Measurements from ENCODE around the gene C1orf35.

C1orf35 gene

DNA sequence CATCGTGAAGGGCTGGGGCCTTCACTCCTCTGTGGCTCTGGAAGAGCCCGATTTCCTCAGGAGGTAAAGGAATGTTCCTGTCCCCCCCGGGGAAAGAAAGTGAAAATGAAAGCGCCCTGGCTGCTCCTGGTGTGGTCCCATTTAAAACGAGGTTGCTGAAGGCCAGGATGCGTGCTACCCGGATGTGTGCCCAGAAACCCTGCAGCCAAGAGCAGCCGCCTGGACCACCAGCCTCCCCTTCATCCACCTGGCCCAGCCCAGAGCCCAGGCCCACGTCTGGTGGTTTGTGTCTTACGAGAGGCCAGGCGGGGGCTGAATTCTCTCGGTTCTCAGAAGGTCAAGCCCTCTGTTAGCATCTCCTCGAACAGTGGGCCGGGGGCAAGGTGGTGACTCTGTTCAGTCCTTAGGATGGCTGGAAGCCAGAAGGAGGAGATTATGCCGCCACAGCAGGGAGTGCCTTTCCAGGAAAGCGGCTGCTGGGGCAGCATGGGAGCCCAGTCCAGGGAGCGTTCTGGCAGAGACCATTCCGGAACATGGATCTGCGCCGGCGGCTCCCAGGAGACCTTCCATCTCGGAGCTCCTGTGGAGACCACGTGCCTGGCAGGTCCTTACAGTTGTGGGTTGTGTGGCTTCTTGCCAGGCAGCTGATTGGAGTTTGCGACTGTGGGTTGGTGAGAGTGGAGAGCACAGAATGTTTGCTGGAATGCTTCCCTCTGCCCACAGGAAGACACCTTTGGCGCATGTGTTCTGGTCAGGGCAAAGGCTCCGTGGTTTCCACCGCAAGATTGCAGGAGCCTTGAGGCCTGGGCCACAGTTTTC lies 38.3 kb upstream of the C1orf35 start:
- H3K4me1 ChIP-seq (ENCODE audit: control insufficient read depth, insufficient read depth, low read length, unreplicated experiment), result peaks cover 19% of the 10 kb centered on the region
- peaks cover 12% of the 10 kb centered on the region for H3K27me3 ChIP-seq (ENCODE audit: insufficient read depth, low read length)
- peak overlapping the region; percentile 91 for H3K27ac ChIP-seq (ENCODE audit: low read depth, low read length)
- H3K4me3 ChIP-seq (ENCODE audit: low read depth, low read length), result peak overlapping the region; percentile 86
- peaks cover 61% of the 10 kb centered on the region for H3K79me2 ChIP-seq (ENCODE audit: control insufficient read depth, insufficient read depth, low read length, unreplicated experiment)
- H2AFZ ChIP-seq (ENCODE audit: low read length, unreplicated experiment), result no peak overlapping the region
- no peaks in the 10 kb centered on the region for H3K36me3 ChIP-seq (ENCODE audit: insufficient read depth, low read length)

DNA sequence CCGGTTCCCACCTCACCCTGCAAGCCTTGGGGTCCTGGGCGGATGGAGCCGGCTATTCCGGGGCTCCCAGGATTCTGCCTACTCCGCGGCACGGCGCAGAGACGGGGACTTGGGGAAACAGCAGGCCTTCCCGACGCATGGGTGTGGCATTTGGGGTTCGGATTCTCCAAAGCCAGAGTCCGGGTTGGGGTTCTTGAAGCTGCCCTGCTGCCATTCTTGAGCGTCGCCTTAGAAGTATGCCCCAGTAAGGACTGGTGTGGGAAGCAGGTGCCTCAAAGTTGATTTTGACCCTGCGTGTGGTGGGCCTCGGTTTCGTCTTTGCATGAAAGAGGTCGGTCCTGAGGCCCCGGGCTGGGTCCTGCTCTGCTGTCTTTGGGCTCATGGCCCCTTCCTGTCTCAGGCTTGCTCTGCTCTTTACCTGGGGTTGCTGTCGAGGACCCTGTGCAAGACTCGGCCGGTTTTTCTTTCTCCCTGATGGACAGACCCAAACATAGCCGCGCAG lies 37.6 kb upstream of the C1orf35 start:
- peaks cover 19% of the 10 kb centered on the region for H3K4me1 ChIP-seq (ENCODE audit: control insufficient read depth, insufficient read depth, low read length, unreplicated experiment)
- peak overlapping the region; percentile 86 for H3K4me3 ChIP-seq (ENCODE audit: low read depth, low read length)
- peaks cover 55% of the 10 kb centered on the region for H3K79me2 ChIP-seq (ENCODE audit: control insufficient read depth, insufficient read depth, low read length, unreplicated experiment)
- H3K27me3 ChIP-seq (ENCODE audit: insufficient read depth, low read length), result peaks cover 19% of the 10 kb centered on the region
- no peak overlapping the region for H2AFZ ChIP-seq (ENCODE audit: low read length, unreplicated experiment)
- peak overlapping the region; percentile 91 for H3K27ac ChIP-seq (ENCODE audit: low read depth, low read length)
- no peaks in the 10 kb centered on the region for H3K36me3 ChIP-seq (ENCODE audit: insufficient read depth, low read length)

DNA sequence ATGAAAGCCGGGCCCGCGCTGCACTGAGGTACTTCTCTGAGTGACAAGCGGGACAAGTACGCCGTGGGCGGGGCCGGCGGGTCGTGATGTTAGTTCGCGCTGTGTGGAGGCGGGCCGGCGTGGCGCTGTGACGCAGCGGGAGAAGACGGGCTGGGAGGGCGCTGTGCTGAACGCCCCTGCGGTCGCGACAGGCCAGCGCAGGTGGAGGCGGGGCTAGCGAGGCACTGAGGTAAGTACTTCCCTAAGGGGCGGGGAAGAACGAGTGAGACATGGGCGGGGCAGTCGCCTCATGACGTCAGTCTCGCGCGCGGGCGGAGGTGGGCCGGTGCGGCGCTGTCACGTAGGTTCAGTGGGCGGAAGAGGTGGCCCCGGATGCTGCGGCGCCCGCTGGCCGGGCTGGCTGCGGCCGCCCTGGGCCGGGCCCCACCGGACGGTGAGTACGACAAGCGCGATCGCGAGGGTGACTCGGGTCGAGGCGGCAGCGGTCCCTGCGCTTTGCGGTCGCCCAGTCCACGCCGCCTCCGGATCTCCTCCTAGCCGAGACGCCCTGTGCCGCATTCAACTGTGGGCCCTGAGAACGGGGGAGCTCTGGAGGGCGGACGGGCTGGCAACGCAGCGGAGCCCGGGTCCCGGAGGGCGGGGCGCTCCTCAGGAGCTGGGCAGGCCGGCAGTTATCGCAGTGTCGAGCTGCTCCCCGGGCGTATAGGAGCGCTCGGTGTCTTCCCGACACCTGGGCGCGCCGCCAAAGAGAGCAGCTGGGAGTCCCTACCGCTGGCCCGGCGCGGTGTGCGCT lies 37.0 kb upstream of the C1orf35 start, which contains the start of gene GUK1:
GUK1 (plus strand) TSS at position 349 of the 793 bp plus-strand sequence; CDS start at position 373, 24 bp downstream.
- Histone ChIP-seq H2AFZ (ENCODE audit: low read length, unreplicated experiment) (peak within 1 kb of the TSS; percentile 47), H3K36me3 (ENCODE audit: insufficient read depth, low read length) (no peaks in the 10 kb centered on the region), H3K27ac (ENCODE audit: low read depth, low read length) (peak within 1 kb of the TSS; percentile 91), H3K4me3 (ENCODE audit: low read depth, low read length) (peak within 1 kb of the TSS; percentile 86), H3K27me3 (ENCODE audit: insufficient read depth, low read length) (peaks cover 25% of the 10 kb centered on the region), H3K79me2 (ENCODE audit: control insufficient read depth, insufficient read depth, low read length, unreplicated experiment) (peaks cover 48% of the 10 kb centered on the region), H3K4me1 (ENCODE audit: control insufficient read depth, insufficient read depth, low read length, unreplicated experiment) (peaks cover 19% of the 10 kb centered on the region)

DNA sequence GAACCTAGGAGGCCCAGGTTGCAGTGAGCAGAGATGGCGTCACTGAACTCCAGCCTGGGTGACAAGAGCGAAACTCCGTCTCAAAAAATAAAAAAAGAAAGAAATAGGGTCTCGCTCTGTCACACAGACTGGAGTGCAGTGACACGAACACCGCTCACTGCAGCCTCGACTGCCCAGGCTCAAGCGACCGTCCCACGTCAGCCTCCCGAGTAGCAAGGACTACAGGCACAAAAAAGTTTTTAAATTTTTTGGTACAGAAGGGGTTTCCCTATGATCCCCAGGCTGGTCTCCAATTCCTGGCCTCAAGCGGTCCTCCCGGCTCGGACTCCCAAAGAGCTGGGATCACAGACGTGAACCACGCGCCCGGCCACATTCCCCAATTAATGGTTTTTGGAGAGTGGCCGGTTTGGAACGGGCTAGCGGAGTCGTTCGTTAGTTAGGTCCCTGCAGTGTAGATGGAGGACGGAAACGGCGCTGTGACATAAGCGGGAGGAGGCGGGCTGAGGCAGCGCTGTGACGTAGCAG lies 36.3 kb upstream of the C1orf35 start:
- H3K27me3 ChIP-seq (ENCODE audit: insufficient read depth, low read length), result peaks cover 32% of the 10 kb centered on the region
- H3K36me3 ChIP-seq (ENCODE audit: insufficient read depth, low read length), result no peaks in the 10 kb centered on the region
- peak overlapping the region; percentile 67 for H3K27ac ChIP-seq (ENCODE audit: low read depth, low read length)
- peaks cover 19% of the 10 kb centered on the region for H3K4me1 ChIP-seq (ENCODE audit: control insufficient read depth, insufficient read depth, low read length, unreplicated experiment)
- H3K4me3 ChIP-seq (ENCODE audit: low read depth, low read length), result peak overlapping the region; percentile 86
- H2AFZ ChIP-seq (ENCODE audit: low read length, unreplicated experiment), result peak overlapping the region; percentile 47
- peaks cover 42% of the 10 kb centered on the region for H3K79me2 ChIP-seq (ENCODE audit: control insufficient read depth, insufficient read depth, low read length, unreplicated experiment)

DNA sequence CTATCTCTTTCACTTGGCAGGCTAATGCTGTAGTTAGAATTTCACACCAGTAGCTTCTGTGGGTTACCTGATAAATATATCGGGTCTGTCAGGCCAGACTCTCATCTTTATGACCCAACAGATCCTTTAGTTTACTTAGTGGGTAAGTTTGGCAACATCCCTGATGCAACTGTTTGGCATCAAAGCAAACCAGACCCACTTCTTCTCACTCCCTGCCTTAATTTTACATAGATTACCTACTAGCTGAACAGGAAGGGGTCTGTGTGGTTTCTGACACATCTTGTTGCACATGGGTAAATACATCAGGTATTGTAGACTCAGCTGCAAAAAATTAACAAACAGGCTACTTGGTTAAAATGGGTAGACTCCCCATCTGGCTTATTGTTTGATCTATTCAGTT lies 33.8 kb upstream of the C1orf35 start:
- H3K4me3 ChIP-seq (ENCODE audit: low read depth, low read length), result no peak overlapping the region
- peaks cover 42% of the 10 kb centered on the region for H3K27me3 ChIP-seq (ENCODE audit: insufficient read depth, low read length)
- H3K79me2 ChIP-seq (ENCODE audit: control insufficient read depth, insufficient read depth, low read length, unreplicated experiment), result peaks cover 16% of the 10 kb centered on the region
- H3K36me3 ChIP-seq (ENCODE audit: insufficient read depth, low read length), result no peaks in the 10 kb centered on the region
- H3K4me1 ChIP-seq (ENCODE audit: control insufficient read depth, insufficient read depth, low read length, unreplicated experiment), result peaks cover 1% of the 10 kb centered on the region
- H3K27ac ChIP-seq (ENCODE audit: low read depth, low read length), result no peak overlapping the region
- H2AFZ ChIP-seq (ENCODE audit: low read length, unreplicated experiment), result no peak overlapping the region

DNA sequence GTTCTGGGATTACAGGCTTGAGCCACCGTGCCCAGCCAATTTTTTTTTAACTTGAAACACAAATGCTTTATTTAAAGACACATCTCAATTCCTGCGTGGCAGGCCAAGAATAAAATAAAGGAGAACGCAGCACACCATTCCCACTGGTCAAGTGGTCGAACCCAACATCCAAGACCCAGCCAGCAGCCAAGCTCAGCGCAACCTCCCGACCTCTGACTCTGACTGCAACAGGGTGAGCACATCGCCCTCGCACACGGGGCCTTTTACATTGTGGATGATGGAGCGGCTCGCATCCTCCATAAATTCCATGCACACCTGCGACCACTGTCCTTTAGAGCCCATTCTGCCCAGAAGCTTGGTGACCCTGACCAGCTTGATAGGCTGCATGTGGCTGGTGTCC lies 31.5 kb upstream of the C1orf35 start:
- no peaks in the 10 kb centered on the region for H3K4me1 ChIP-seq (ENCODE audit: control insufficient read depth, insufficient read depth, low read length, unreplicated experiment)
- H3K27me3 ChIP-seq (ENCODE audit: insufficient read depth, low read length), result peaks cover 42% of the 10 kb centered on the region
- H3K79me2 ChIP-seq (ENCODE audit: control insufficient read depth, insufficient read depth, low read length, unreplicated experiment), result no peaks in the 10 kb centered on the region
- H3K4me3 ChIP-seq (ENCODE audit: low read depth, low read length), result no peak overlapping the region
- no peak overlapping the region for H3K27ac ChIP-seq (ENCODE audit: low read depth, low read length)
- no peak overlapping the region for H2AFZ ChIP-seq (ENCODE audit: low read length, unreplicated experiment)
- no peaks in the 10 kb centered on the region for H3K36me3 ChIP-seq (ENCODE audit: insufficient read depth, low read length)

DNA sequence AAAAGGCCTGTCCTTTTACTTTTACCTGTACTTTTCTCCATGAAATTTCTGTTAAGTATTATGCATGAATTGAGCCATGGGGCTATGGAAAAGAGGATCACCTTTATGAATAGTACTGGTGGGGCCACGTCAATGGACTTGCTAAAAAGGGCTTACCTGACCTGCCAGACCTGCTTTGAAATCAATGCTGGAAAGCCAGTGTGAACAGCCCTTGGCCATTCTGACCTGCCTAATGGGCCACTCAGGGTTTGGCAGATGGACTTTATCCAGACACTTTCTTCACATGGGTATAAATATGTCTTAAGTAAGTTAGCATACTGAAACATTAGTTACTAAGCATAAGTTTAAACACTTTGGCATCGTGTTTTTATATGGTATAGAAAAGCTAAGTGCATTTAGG lies 28.6 kb upstream of the C1orf35 start:
- H2AFZ ChIP-seq (ENCODE audit: low read length, unreplicated experiment), result no peak overlapping the region

DNA sequence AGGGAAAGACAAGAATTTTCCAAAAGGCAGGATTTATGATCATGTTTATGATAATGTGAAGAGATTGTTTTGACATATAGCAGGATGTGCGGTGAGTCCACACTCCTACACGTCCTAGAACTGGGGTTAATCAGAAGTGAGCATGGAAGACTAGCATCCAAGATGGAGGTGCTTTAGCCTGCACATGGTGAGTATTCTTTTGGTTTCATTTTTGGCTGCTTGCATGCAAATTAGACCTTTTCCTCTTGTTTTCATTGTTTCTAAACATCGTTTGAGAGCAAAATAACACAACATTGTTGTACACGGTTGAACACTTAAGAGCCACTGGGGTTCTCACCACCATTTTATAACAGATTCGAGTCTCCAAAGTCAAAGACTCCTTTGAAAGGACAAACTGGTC lies 22.1 kb upstream of the C1orf35 start:
- Histone ChIP-seq H3K4me3 (ENCODE audit: low read depth, low read length) (no peak overlapping the region), H3K79me2 (ENCODE audit: control insufficient read depth, insufficient read depth, low read length, unreplicated experiment) (no peaks in the 10 kb centered on the region), H3K27ac (ENCODE audit: low read depth, low read length) (no peak overlapping the region), H3K27me3 (ENCODE audit: insufficient read depth, low read length) (peaks cover 14% of the 10 kb centered on the region; the same call in 1 of the 2 replicates), H3K4me1 (ENCODE audit: control insufficient read depth, insufficient read depth, low read length, unreplicated experiment) (no peaks in the 10 kb centered on the region), H2AFZ (ENCODE audit: low read length, unreplicated experiment) (no peak overlapping the region), H3K36me3 (ENCODE audit: insufficient read depth, low read length) (no peaks in the 10 kb centered on the region)

More for the DNA sequence above, 28.6 kb upstream of the C1orf35 start:
- H3K4me3 ChIP-seq (ENCODE audit: low read depth, low read length), result no peak overlapping the region
- H3K27ac ChIP-seq (ENCODE audit: low read depth, low read length), result no peak overlapping the region
- no peaks in the 10 kb centered on the region for H3K36me3 ChIP-seq (ENCODE audit: insufficient read depth, low read length)
- no peaks in the 10 kb centered on the region for H3K4me1 ChIP-seq (ENCODE audit: control insufficient read depth, insufficient read depth, low read length, unreplicated experiment)
- peaks cover 34% of the 10 kb centered on the region for H3K27me3 ChIP-seq (ENCODE audit: insufficient read depth, low read length)
- no peaks in the 10 kb centered on the region for H3K79me2 ChIP-seq (ENCODE audit: control insufficient read depth, insufficient read depth, low read length, unreplicated experiment)

DNA sequence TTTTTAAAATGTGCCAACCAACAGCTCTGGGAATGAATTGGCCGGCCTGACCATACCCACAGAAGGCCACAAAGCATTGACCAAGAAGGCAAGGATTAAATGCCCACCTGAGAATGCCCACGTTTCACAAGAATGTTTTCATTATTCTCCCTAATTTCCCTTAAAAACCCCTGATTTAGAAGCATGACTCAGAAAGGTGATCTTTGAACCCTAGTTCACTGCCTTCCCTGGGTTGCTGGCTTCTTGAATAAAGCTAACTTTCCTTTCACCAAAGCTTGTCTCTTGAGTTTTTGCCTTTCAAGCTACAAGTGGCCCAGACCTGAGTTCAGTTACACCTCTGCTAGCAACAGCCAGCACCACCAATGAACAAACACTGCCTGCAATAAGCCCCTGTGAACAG lies 20.4 kb upstream of the C1orf35 start:
- H3K4me1 ChIP-seq (ENCODE audit: control insufficient read depth, insufficient read depth, low read length, unreplicated experiment), result no peaks in the 10 kb centered on the region
- H3K79me2 ChIP-seq (ENCODE audit: control insufficient read depth, insufficient read depth, low read length, unreplicated experiment), result no peaks in the 10 kb centered on the region
- no peak overlapping the region for H3K27ac ChIP-seq (ENCODE audit: low read depth, low read length)
- H3K27me3 ChIP-seq (ENCODE audit: insufficient read depth, low read length), result peaks cover 14% of the 10 kb centered on the region; the same call in 1 of the 2 replicates
- H3K36me3 ChIP-seq (ENCODE audit: insufficient read depth, low read length), result no peaks in the 10 kb centered on the region
- no peak overlapping the region for H3K4me3 ChIP-seq (ENCODE audit: low read depth, low read length)
- H2AFZ ChIP-seq (ENCODE audit: low read length, unreplicated experiment), result no peak overlapping the region

DNA sequence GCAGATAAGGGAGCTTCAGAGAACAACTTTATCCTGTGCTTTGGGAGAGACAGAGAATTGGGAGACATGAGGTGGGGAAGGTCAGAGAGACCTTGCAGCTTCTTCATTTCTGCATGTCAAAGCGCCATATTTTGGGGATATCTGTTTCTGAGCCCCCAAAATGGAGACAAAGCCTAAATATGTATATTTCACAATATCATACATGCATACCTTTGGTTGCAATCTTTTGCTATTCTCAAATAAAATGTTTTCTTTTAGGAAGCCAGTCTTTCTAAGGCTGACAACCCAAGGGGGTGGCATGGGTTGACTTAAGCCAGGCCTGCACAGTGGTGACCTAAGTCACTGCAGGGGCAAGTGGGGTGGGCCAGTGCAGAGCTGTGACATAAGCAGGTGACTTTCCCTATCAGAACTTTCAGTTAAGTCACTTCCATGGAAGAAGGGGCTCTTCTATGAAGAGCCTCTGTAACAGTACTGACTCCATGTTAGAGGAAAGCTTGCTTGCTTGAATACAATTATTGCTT lies 19.9 kb upstream of the C1orf35 start:
- Histone ChIP-seq H3K4me3 (ENCODE audit: low read depth, low read length) (no peak overlapping the region), H3K27me3 (ENCODE audit: insufficient read depth, low read length) (peaks cover 14% of the 10 kb centered on the region; the same call in 1 of the 2 replicates), H3K36me3 (ENCODE audit: insufficient read depth, low read length) (no peaks in the 10 kb centered on the region), H3K79me2 (ENCODE audit: control insufficient read depth, insufficient read depth, low read length, unreplicated experiment) (no peaks in the 10 kb centered on the region), H3K4me1 (ENCODE audit: control insufficient read depth, insufficient read depth, low read length, unreplicated experiment) (no peaks in the 10 kb centered on the region), H3K27ac (ENCODE audit: low read depth, low read length) (no peak overlapping the region), H2AFZ (ENCODE audit: low read length, unreplicated experiment) (no peak overlapping the region)

All from ACC112 (cell line).